A549 (cell line): Measurements from ENCODE around the gene MUC5AC. TPM values are rescaled to one million over a fixed set of nuclear protein-coding genes. Genes with fewer than 3 reads are reported as not detected.

Experiments
- ATAC-seq, 2 experiments: fragments of 200-7000 bp in 1 of 2; fragments of >200 bp in 1 of 2; cut with Nextera tagmentation in 1 of 2; cut with Tn5 transposase in 1 of 2; 3 replicates each; pipeline versions ENCODE4 v1.8.0 to v1.9.1; 2018 to 2020; ENCODE audit warnings: mild to moderate bottlenecking in 1 of 2, moderate library complexity in 1 of 2
- CTCF ChIA-PET: fragments of 300-600 bp; sonication (Branson Sonifier 250); formaldehyde crosslinking; extraction: SDS; loops from one replicate; lab custom pipeline; 2021; ENCODE audit warnings: antibody characterized with exemption, inconsistent platforms; lab: Yijun Ruan, JAX
- POLR2A ChIA-PET: fragments of 350-600 bp; formaldehyde crosslinking; extraction: SDS; loops from one replicate; lab custom pipeline; 2021; ENCODE audit warnings: antibody characterized with exemption, inconsistent platforms; lab: Yijun Ruan, JAX
- DNase-seq, 2 experiments: peaks; one replicate each; pipeline versions ENCODE4 v3.0.0 to v3.0.0-alpha.2; 2011 to 2016; ENCODE audit warnings: low read depth in 1 of 2, low spot score in 1 of 2
- FAIRE-seq: peaks from 2 replicates; lab custom pipeline; 2011; peaks lifted over from hg19 to GRCh38; lab: Jason Lieb, UNC
- H3K27ac ChIP-seq, 2 experiments: fragments of >200 bp; sonication (Bioruptor Twin); formaldehyde crosslinking; 3 replicates each; pipeline ENCODE4 v1.5.1; 2016 to 2017
- H3K4me1 ChIP-seq: fragments of >200 bp; sonication (Bioruptor Twin); formaldehyde crosslinking; 3 replicates; pipeline ENCODE4 v1.6.1; 2016
- H3K4me2 ChIP-seq: fragments of >200 bp; sonication (Bioruptor Twin); formaldehyde crosslinking; 3 replicates; pipeline ENCODE4 v1.6.1; 2016
- H3K4me3 ChIP-seq: fragments of >200 bp; sonication (Bioruptor Twin); formaldehyde crosslinking; 3 replicates; pipeline ENCODE4 v1.5.1; 2016
- H3K9me3 ChIP-seq: fragments of >200 bp; sonication (Bioruptor Twin); formaldehyde crosslinking; 3 replicates; pipeline ENCODE4 v1.6.1; 2016
- BHLHE40 ChIP-seq: IDR thresholded peaks from 2 replicates; pipeline ENCODE4 v1.6.1; 2012; ENCODE audit warnings: low read depth, low read length, inconsistent platforms
- CBX8 ChIP-seq: fragments of 200-600 bp; sonication (generic); IDR thresholded peaks from 2 replicates; pipeline ENCODE4 v1.6.1; 2016
- CEBPB ChIP-seq, 2 experiments: fragments of >200 bp in 1 of 2; sonication (Bioruptor Twin) in 1 of 2; formaldehyde crosslinking in 1 of 2; IDR thresholded peaks; 2 replicates each; pipeline ENCODE4 v1.6.1; 2012 to 2016
- CHD4 ChIP-seq: fragments of 200-600 bp; sonication (generic); IDR thresholded peaks from 2 replicates; pipeline ENCODE4 v1.6.1; 2016; ENCODE audit warnings: antibody characterized with exemption, mild to moderate bottlenecking, borderline replicate concordance
- EHF ChIP-seq: fragments of 250-450 bp; sonication (Bioruptor Pico); IDR thresholded peaks from 2 replicates; pipeline ENCODE4 v1.5.0; 2020; ENCODE audit warnings: mild to moderate bottlenecking
- EHMT2 ChIP-seq: fragments of 200-600 bp; sonication (generic); IDR thresholded peaks from 2 replicates; pipeline ENCODE4 v1.6.1; 2016; ENCODE audit warnings: antibody characterized with exemption, low read depth, mild to moderate bottlenecking, moderate library complexity
- ESRRA ChIP-seq: fragments of 150-350 bp; IDR thresholded peaks from 2 replicates; pipeline ENCODE4 v1.6.1; 2014; ENCODE audit warnings: mild to moderate bottlenecking, low read length, borderline replicate concordance
- FOSB ChIP-seq: fragments of 250-450 bp; sonication (Bioruptor Pico); IDR thresholded peaks from 2 replicates; pipeline ENCODE4 v1.5.0; 2020; ENCODE audit warnings: mild to moderate bottlenecking, moderate library complexity
- FOXS1 ChIP-seq: fragments of 250-450 bp; sonication (Bioruptor Pico); IDR thresholded peaks from 2 replicates; pipeline ENCODE4 v1.5.0; 2020; ENCODE audit warnings: mild to moderate bottlenecking, moderate library complexity
- HOXA7 ChIP-seq: fragments of 250-450 bp; sonication (Bioruptor Pico); IDR thresholded peaks from 2 replicates; pipeline ENCODE4 v1.5.0; 2020; ENCODE audit warnings: mild to moderate bottlenecking, moderate library complexity
- HOXB13 ChIP-seq: fragments of 250-450 bp; sonication (Bioruptor Pico); IDR thresholded peaks from 2 replicates; pipeline ENCODE4 v1.5.0; 2020; ENCODE audit warnings: low read depth, mild to moderate bottlenecking, moderate library complexity
- HOXB5 ChIP-seq: fragments of 250-450 bp; sonication (Bioruptor Pico); IDR thresholded peaks from 2 replicates; pipeline ENCODE4 v1.5.0; 2020; ENCODE audit warnings: mild to moderate bottlenecking, moderate library complexity
- JUN ChIP-seq, 2 experiments: fragments of >200 bp; sonication (Bioruptor Twin); formaldehyde crosslinking; IDR thresholded peaks; 2 replicates in 1 of 2; 3 replicates in 1 of 2; pipeline ENCODE4 v1.6.1; 2016 to 2017
- KDM1A ChIP-seq: fragments of 200-600 bp; sonication (generic); IDR thresholded peaks from 2 replicates; pipeline ENCODE4 v1.6.1; 2016; ENCODE audit warnings: low read depth, mild to moderate bottlenecking
- KDM5A ChIP-seq: fragments of 200-600 bp; sonication (generic); IDR thresholded peaks from 2 replicates; pipeline ENCODE4 v1.6.1; 2016; ENCODE audit warnings: antibody characterized with exemption, mild to moderate bottlenecking
- MYC ChIP-seq: IDR thresholded peaks from 2 replicates; pipeline ENCODE4 v1.6.1; 2012; ENCODE audit warnings: mild to moderate bottlenecking, inconsistent platforms, low read length, improper control_type of control experiment, borderline replicate concordance
- NFE2L2 ChIP-seq: fragments of 150-350 bp; conservative IDR thresholded peaks from 2 replicates; pipeline ENCODE4 v1.6.1; 2014; ENCODE audit warnings: low read length
- PHF8 ChIP-seq: fragments of 200-600 bp; sonication (generic); IDR thresholded peaks from 2 replicates; pipeline ENCODE4 v1.6.1; 2016; ENCODE audit warnings: low read depth, mild to moderate bottlenecking, antibody characterized with exemption, moderate library complexity, borderline replicate concordance
- POLR2A ChIP-seq: IDR thresholded peaks from 2 replicates; pipeline ENCODE4 v1.6.1; 2012; ENCODE audit warnings: mild to moderate bottlenecking, low read length
- POLR2AphosphoS2 ChIP-seq: conservative IDR thresholded peaks from 2 replicates; pipeline ENCODE4 v1.6.1; 2012; ENCODE audit warnings: low read length, improper control_type of control experiment, inconsistent platforms
- RAD21 ChIP-seq, 2 experiments: fragments of >200 bp in 1 of 2; sonication (Bioruptor Twin) in 1 of 2; formaldehyde crosslinking in 1 of 2; IDR thresholded peaks in 1 of 2; conservative IDR thresholded peaks in 1 of 2; 2 replicates in 1 of 2; 3 replicates in 1 of 2; pipeline ENCODE4 v1.6.1; 2012 to 2018; ENCODE audit warnings: inconsistent platforms in 1 of 2
- RCOR1 ChIP-seq: fragments of 150-350 bp; IDR thresholded peaks from 2 replicates; pipeline ENCODE4 v1.6.1; 2014; ENCODE audit warnings: antibody characterized with exemption, low read length, low read depth
- RNF2 ChIP-seq: fragments of 200-600 bp; sonication (generic); IDR thresholded peaks from 2 replicates; pipeline ENCODE4 v1.6.1; 2016; ENCODE audit warnings: low read depth, mild to moderate bottlenecking, antibody characterized with exemption, moderate library complexity, borderline replicate concordance
- SMC3 ChIP-seq: fragments of >200 bp; sonication (Bioruptor Twin); formaldehyde crosslinking; IDR thresholded peaks from 3 replicates; pipeline ENCODE4 v1.6.1; 2018; ENCODE audit warnings: inconsistent platforms
- TP53 ChIP-seq: fragments of 250-450 bp; sonication (Bioruptor Pico); IDR thresholded peaks from 2 replicates; pipeline ENCODE4 v1.5.0; 2021; ENCODE audit warnings: mild to moderate bottlenecking, moderate library complexity
- ZNF302 ChIP-seq: fragments of 250-450 bp; sonication (Bioruptor Pico); IDR thresholded peaks from 2 replicates; pipeline ENCODE4 v1.9.0; 2021; ENCODE audit warnings: inconsistent platforms, mild to moderate bottlenecking, moderate library complexity
- whole genome bisulfite sequencing: methylation state at CpG from one replicate; pipeline ENCODE4 v1.1.6; 2017; ENCODE audit errors: missing lambda C conversion rate; 5-methylcytosine and 5-hydroxymethylcytosine counted together
- polyA plus RNA-seq, 4 experiments: library from polyadenylated mRNA; depleted of rRNA in 3 of 4; stranded (reverse); fragments of >200 nt; fragmentation: RNase III in 1 of 4; extraction: RNeasy Plus Mini Kit Qiagen cat#74134 plus additional on column Dnase treatment in 1 of 4; gene quantifications; 2 replicates in 3 of 4; 3 replicates in 1 of 4; pipeline ENCODE4 v1.2.3, GENCODE V29; 2011 to 2017
- TF ChIP-seq, protein P1 (sequence below): fragments of 250-450 bp; sonication (Bioruptor Pico); IDR thresholded peaks from 2 replicates; pipeline ENCODE4 v1.5.0; 2020; ENCODE audit warnings: low read depth, mild to moderate bottlenecking, moderate library complexity
- TF ChIP-seq, protein P2 (sequence below): fragments of >200 bp; sonication (Bioruptor Twin); formaldehyde crosslinking; IDR thresholded peaks from 3 replicates; pipeline ENCODE4 v1.5.1; 2016
- TF ChIP-seq, protein P3 (sequence below): IDR thresholded peaks from 2 replicates; pipeline ENCODE4 v1.6.1; 2012

MUC5AC gene
- polyA plus RNA-seq, 2 of the 4 experiments (the other 2 are of a cell fraction), result 0.18 to 7.4 TPM

DNA sequence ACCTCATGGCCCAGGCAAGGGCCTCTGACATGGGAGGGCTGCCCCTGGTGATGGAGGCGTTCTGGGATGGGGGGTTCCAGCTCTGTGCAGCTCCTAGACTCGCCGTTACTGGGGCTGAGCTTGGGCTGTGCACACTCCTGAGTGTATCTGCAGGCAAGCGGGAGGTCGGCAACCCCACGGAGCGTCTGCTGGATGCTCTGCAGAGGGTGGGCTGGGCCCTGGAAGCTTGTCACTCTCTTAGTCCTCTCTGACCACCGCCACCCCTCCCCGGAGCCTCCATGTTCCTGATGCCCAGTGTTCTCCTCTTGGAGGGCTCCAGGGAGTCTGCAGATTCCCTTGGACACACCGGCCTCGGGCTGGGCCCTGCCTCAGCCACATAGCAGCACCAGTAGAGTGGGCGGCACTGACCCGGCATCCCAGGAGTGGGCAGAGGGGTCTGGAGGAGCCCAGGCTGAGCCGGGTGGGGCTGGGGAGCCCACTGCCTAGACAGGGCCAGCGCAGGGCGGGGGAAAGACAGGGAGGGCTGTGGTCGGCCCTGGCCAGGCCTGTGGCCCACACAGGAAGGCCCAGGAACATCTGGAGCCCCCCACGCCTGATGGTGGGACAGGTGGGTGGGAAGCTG, 44.5 kb downstream of the MUC5AC start:
- Histone ChIP-seq H3K4me3 (no peak overlapping the region), H3K4me1 (peaks cover 18% of the 10 kb centered on the region), H3K4me2 (peak overlapping the region; percentile 55; the same call in 1 of the 3 replicates), H3K9me3 (no peaks in the 10 kb centered on the region), H3K27ac (peak overlapping the region; percentile 72 to 86; a peak in 5 of 6 replicates)
- CTCF ChIA-PET, result interaction anchor here (0.7 to 5.5 kb wide), 30 partner anchors 8 to 372 kb away, joined by 3 to 34 read pairs (median 4); partner anchors contain the start of genes MUC5AC and MUC5B
- peak; percentile 56 to 59 for ATAC-seq
- WGBS, result 41% methylated on average over 5 of the region's 18 CpGs
- POLR2A ChIA-PET, result no interaction called here
- no peak for FAIRE-seq
- DNase-seq, result peak in 1 of 2 experiments; percentile 69
- TF ChIP-seq, protein P1, sequence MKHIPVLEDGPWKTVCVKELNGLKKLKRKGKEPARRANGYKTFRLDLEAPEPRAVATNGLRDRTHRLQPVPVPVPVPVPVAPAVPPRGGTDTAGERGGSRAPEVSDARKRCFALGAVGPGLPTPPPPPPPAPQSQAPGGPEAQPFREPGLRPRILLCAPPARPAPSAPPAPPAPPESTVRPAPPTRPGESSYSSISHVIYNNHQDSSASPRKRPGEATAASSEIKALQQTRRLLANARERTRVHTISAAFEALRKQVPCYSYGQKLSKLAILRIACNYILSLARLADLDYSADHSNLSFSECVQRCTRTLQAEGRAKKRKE, result no peak
- TF ChIP-seq CEBPB (IDR thresholded peaks at IDR 0.05) (no peak), HOXA7 (CRISPR knock-in tag) (no peak), NFE2L2 (no peak), ZNF302 (CRISPR knock-in tag) (no peak)

DNA sequence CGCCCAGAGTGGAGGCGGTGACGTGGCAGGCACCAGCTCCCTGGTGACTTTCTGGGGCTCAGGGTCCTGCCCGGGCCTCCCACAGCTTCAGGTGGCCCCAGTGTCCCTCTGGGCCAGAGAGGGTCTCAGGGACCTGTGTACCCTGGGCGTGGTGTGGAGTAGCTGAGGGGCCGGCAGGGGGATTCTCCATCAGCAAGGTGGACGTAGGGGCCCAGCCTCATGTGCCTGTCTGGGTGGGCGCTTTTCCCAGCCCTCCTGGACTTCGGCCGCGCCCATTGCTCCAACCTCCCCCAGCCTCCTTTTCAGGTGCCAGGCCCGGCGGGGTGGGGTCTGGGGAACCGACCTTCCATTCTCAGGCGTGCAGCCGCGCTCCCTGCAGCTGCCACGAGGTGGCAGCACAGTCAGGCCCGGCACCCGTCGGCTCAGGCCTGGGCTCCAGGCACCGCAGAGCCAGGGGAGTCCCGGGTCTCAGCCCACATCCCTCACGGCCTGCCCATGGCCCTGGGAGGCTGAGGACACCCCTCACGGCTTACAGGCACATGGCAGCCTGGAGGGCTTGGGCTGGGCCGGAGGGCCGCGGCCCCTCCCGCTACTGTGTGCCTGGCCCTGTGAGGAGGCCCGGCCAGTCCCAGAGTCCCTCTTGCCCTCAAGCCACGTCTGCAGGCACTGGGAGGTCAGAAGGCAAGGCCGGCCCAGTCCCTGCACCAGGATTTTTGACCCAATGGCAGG, 45.2 kb downstream of the MUC5AC start:
- TF ChIP-seq CHD4 (no peak), EHF (CRISPR knock-in tag) (no peak), HOXB5 (no peak), BHLHE40 (no peak), RNF2 (no peak), EHMT2 (no peak), POLR2A (no peak), CBX8 (no peak), ESRRA (no peak), NFE2L2 (no peak), MYC (no peak), KDM1A (no peak), JUN (IDR thresholded peaks at IDR 0.05) (no peak), FOXS1 (CRISPR knock-in tag) (no peak), KDM5A (no peak), POLR2AphosphoS2 (no peak), RCOR1 (no peak), RAD21 (conservative IDR thresholded peaks at IDR 0.05 in 1 of 2, IDR thresholded peaks at IDR 0.05 in 1 of 2) (peak; percentile 73 to 88), PHF8 (no peak), SMC3 (peak; percentile 92), ZNF302 (CRISPR knock-in tag) (no peak), TP53 (no peak), FOSB (CRISPR knock-in tag) (no peak), HOXB13 (CRISPR knock-in tag) (peak; percentile 63; the same call in 1 of the 2 replicates)
- TF ChIP-seq, protein P2, sequence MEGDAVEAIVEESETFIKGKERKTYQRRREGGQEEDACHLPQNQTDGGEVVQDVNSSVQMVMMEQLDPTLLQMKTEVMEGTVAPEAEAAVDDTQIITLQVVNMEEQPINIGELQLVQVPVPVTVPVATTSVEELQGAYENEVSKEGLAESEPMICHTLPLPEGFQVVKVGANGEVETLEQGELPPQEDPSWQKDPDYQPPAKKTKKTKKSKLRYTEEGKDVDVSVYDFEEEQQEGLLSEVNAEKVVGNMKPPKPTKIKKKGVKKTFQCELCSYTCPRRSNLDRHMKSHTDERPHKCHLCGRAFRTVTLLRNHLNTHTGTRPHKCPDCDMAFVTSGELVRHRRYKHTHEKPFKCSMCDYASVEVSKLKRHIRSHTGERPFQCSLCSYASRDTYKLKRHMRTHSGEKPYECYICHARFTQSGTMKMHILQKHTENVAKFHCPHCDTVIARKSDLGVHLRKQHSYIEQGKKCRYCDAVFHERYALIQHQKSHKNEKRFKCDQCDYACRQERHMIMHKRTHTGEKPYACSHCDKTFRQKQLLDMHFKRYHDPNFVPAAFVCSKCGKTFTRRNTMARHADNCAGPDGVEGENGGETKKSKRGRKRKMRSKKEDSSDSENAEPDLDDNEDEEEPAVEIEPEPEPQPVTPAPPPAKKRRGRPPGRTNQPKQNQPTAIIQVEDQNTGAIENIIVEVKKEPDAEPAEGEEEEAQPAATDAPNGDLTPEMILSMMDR, result peak; percentile 84
- TF ChIP-seq, protein P3, sequence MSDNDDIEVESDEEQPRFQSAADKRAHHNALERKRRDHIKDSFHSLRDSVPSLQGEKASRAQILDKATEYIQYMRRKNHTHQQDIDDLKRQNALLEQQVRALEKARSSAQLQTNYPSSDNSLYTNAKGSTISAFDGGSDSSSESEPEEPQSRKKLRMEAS, result peak; percentile 47; the same call in 1 of the 2 replicates
- peak; percentile 73 to 89 for ATAC-seq
- Histone ChIP-seq H3K4me1 (peaks cover 18% of the 10 kb centered on the region), H3K9me3 (no peaks in the 10 kb centered on the region), H3K27ac (peak overlapping the region; percentile 72 to 86), H3K4me2 (peak overlapping the region; percentile 55; the same call in 2 of the 3 replicates), H3K4me3 (no peak overlapping the region)
- ChIA-PET POLR2A (no interaction called here), CTCF (interaction anchor here (0.7 to 5.5 kb wide), 29 partner anchors 8 to 372 kb away, joined by 3 to 34 read pairs (median 4); partner anchors contain the start of gene MUC5B)
- 31% methylated on average over 13 of the region's 32 CpGs for WGBS
- DNase-seq, result peak; percentile 67 to 89
- peak; percentile 43 for FAIRE-seq
